Naive thymus-derived CD8-positive, alpha-beta T cell (primary cell): ENCODE measurements around the gene TACR2. TPM values are rescaled to one million over a fixed set of nuclear protein-coding genes. Genes with fewer than 3 reads are reported as not detected.
A peak's percentile ranks its signal among the peaks of the same experiment; 100 is the strongest.

Experiments used
- ATAC-seq, 2 donors: fragments of 150-1000 bp; cut with Tn5 transposase in 1 of 2; sonication (Bioruptor Pico), chemical (Tn5 transposase) in 1 of 2; 1 replicate in 1 of 2; 2 replicates in 1 of 2; pipeline ENCODE4 v1.10.0; 2021; ENCODE audit warnings: mild to moderate bottlenecking in 2 of 2, moderate library complexity in 2 of 2
- POLR2A ChIA-PET: fragments of 350-600 bp; sonication (Branson Sonifier 250); formaldehyde crosslinking; loops from one replicate; lab custom pipeline; 2021; ENCODE audit warnings: antibody characterized with exemption; lab: Charles Lee
- DNase-seq, 10 donors: peaks; one replicate each; pipeline versions ENCODE4 v3.0.0 to v3.0.0-alpha.2; 2020 to 2022
- H3K27ac Mint-ChIP-seq, 10 donors: one replicate each; pipeline ENCODE4 v1.8.0; 2020 to 2022; ENCODE audit warnings: mild to moderate bottlenecking in 10 of 10, mixed read lengths in 10 of 10, moderate library complexity in 4 of 10, inconsistent platforms in 1 of 10
- H3K27me3 Mint-ChIP-seq, 5 donors: one replicate each; pipeline ENCODE4 v1.8.0; 2021 to 2022; ENCODE audit warnings: mixed read lengths in 5 of 5
- H3K36me3 Mint-ChIP-seq, 3 donors: one replicate each; pipeline ENCODE4 v1.8.0; 2020 to 2022; ENCODE audit warnings: mixed read lengths in 3 of 3, mild to moderate bottlenecking in 2 of 3, inconsistent platforms in 1 of 3
- H3K4me1 Mint-ChIP-seq, 4 donors: one replicate each; pipeline ENCODE4 v1.8.0; 2021 to 2022; ENCODE audit warnings: mixed read lengths in 4 of 4
- H3K4me3 Mint-ChIP-seq, 10 donors: one replicate each; pipeline ENCODE4 v1.8.0; 2020 to 2022; ENCODE audit warnings: mild to moderate bottlenecking in 10 of 10, mixed read lengths in 10 of 10, moderate library complexity in 6 of 10, inconsistent platforms in 1 of 10
- H3K9me3 Mint-ChIP-seq, 9 donors: one replicate each; pipeline ENCODE4 v1.8.0; 2020 to 2022; ENCODE audit warnings: mixed read lengths in 9 of 9, mild to moderate bottlenecking in 3 of 9, inconsistent platforms in 1 of 9, moderate library complexity in 1 of 9
- polyA plus RNA-seq, 3 donors: library from polyadenylated mRNA; unstranded; fragments of 300-500 nt; fragmentation: Illumina TruSeq; gene quantifications; one replicate each; pipeline ENCODE4 v1.2.3, GENCODE V29; 2021
- total RNA-seq, 8 experiments: library from RNA in 2 of 8; stranded (reverse) in 2 of 8; gene quantifications; one replicate each; pipeline ENCODE4 v1.2.3 and lab custom pipeline; 2021 to 2026

Gene TACR2
- total and polyA plus RNA-seq, 5 experiments from 2014 or later = not detected

DNA sequence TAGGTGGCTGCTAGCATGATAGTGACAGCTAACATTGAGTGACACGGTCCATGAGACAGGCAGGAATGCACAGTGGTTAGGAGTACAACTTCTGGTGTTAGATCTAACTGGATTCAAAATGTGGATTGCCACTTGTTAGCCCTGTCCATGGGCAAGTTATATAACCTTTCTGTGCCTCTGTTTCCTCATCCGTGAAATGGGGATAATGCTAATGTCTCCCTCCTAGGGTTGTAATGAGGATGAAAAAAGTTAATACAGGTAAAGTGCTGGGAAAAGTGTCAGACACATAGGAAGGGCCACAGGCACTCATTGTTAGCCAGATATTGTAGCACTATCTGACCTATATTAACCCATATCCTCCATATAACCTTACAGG is 41.8 kb downstream of the TACR2 start:
- H3K36me3 Mint-ChIP-seq = peaks cover 17 to 81% (median 29%) of the 10 kb centered on the region in 3 donors
- H3K4me1 Mint-ChIP-seq = peaks cover 20 to 51% (median 33%) of the 10 kb centered on the region in 4 donors
- H3K9me3 Mint-ChIP-seq = no peaks in the 10 kb centered on the region
- POLR2A ChIA-PET = interaction anchor here (1.3 to 2.5 kb wide), 2 partner anchors 47 to 56 kb away, joined by 5 to 10 read pairs; no protein-coding TSS in a partner anchor
- no peaks in the 10 kb centered on the region for H3K27me3 Mint-ChIP-seq
- ATAC-seq (no peak), DNase-seq (no peak)
- peak overlapping the region in 2 of 10 donors; percentile 33 to 54 for H3K4me3 Mint-ChIP-seq
- H3K27ac Mint-ChIP-seq = peak overlapping the region; percentile 59 to 94 (median 88)

DNA sequence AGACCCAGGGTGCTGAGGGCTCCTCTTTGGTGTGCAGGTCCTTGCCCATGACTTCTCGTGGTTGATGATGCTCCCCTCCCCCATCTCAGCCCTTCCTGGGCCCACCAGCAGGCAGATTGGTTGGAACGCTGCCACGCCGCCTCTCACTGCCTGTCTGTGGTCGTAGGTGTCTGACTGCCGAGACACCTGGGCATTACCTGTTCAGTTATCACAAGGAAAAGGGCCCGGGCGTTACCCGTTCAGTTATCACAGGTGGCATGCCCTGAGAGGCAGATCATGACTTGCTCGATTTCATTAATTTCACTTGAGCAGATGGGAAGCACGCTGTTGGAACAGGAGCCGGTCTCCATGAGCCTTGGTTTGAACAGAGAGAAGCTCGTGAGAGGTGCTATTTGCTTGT is 42.5 kb downstream of the TACR2 start:
- H3K27ac Mint-ChIP-seq = peak overlapping the region; percentile 59 to 94 (median 88)
- peaks cover 20 to 81% (median 30%) of the 10 kb centered on the region in 3 donors for H3K36me3 Mint-ChIP-seq
- POLR2A ChIA-PET = interaction anchor here (2.5 kb wide), 1 partner anchor 55 kb away, joined by 10 read pairs; no protein-coding TSS in a partner anchor
- no peaks in the 10 kb centered on the region for H3K27me3 Mint-ChIP-seq
- no peaks in the 10 kb centered on the region for H3K9me3 Mint-ChIP-seq
- ATAC-seq (no peak), DNase-seq (peak in 1 of 10 donors; percentile 11)
- H3K4me1 Mint-ChIP-seq = peaks cover 20 to 53% (median 33%) of the 10 kb centered on the region in 4 donors
- peak overlapping the region in 6 of 10 donors; percentile 15 to 48 (median 30) for H3K4me3 Mint-ChIP-seq

DNA sequence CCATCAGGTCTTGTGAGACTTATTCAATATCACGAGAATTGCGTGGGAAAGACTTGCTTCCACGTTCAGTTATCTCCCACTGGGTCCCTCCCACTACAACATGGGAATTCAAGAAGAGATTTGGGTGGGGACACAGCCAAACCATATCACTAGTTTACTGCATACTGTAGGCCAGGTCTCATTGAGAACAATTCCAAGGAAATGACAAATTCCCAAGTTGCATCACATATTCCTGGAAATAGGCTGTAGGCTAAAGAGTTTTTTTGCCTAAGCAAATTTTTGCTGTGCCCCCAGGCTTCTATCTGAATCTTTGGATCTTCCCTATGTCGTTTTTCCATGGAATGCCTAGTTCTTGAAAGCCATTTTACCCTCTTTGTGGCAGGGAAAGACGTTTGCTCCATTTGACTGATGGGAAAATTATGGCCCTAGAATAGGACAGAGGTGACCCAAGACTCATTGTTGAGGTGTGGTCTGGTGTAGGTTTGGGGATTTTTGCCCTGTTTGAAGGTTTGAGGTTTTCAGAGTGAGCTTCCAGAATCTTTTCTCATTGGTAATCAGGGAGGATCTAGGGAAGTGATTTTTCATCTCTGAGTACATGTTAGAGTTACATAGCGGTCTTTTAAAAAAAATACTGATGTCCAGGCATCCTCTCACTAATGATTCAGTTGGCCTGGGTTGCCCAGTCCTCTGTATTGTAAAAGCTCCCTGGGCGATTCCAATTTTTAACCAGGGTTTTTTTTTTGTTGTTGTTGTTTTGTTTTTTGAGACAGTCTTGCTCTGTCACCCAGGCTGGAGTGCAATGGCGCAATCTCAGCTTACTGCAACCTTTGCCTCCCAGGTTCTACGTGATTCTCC is 44.4 kb downstream of the TACR2 start:
- DNase-seq (no peak), ATAC-seq (no peak)
- POLR2A ChIA-PET = interaction anchor here (0.7 to 1.2 kb wide), 2 partner anchors 54 to 129 kb away, joined by 3 read pairs; no protein-coding TSS in a partner anchor
- no peaks in the 10 kb centered on the region for H3K27me3 Mint-ChIP-seq
- peak overlapping the region in 7 of 10 donors; percentile 31 to 88 (median 69) for H3K27ac Mint-ChIP-seq
- no peaks in the 10 kb centered on the region for H3K9me3 Mint-ChIP-seq
- no peak overlapping the region for H3K4me3 Mint-ChIP-seq
- H3K4me1 Mint-ChIP-seq = peaks cover 20 to 52% (median 33%) of the 10 kb centered on the region in 4 donors
- peaks cover 9 to 76% (median 29%) of the 10 kb centered on the region in 3 donors for H3K36me3 Mint-ChIP-seq

DNA sequence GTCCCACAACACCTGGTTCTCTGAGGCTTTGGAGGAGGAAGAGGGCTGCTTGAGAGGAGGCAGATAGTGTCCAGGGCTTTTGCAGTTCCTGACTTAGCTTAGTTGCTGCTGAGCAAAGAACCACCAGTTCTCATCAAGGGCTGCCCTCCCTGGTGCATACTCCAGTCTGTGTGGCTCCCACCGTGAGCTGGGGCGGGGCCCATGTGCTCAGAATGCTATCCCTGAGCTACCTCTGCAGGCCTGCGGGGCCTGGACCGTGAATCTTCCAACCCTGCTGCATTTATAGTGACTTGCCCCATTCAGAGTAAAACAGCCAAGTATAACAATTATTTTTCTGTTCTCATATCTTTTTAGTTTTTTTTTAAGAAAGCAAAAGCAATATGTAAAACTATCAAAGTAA is 49.2 kb downstream of the TACR2 start:
- no peaks in the 10 kb centered on the region for H3K27me3 Mint-ChIP-seq
- no peak for ATAC-seq
- POLR2A ChIA-PET = interaction anchor here (1.1 kb wide), 1 partner anchor 49 kb away, joined by 3 read pairs; no protein-coding TSS in a partner anchor
- no peak overlapping the region for H3K4me3 Mint-ChIP-seq
- peaks cover 9 to 80% (median 28%) of the 10 kb centered on the region in 3 donors for H3K36me3 Mint-ChIP-seq
- H3K4me1 Mint-ChIP-seq = peaks cover 8 to 51% (median 21%) of the 10 kb centered on the region in 4 donors
- peak overlapping the region in 2 of 10 donors; percentile 12 to 17 for H3K27ac Mint-ChIP-seq
- H3K9me3 Mint-ChIP-seq = no peaks in the 10 kb centered on the region
- no peak for DNase-seq

DNA sequence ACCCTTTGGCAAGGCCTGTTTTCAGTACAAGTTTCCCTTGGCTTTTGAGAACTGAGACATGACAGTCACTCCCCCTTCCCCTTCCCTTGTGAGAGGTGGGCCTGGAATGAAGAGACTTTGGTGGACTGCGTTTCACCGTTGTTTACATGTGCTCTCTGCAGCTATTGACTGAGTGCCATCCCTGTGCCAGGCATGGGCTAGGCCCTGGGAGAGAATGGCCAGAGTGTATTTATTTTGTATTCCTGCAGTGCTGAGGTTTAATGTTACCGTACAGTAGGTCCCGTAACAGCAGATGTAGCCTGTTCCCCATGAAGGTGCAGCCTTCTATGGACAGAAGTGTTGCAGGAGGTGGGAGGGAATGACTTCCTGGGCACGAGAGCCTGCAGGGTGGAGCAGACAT is 50.0 kb downstream of the TACR2 start:
- Mint-ChIP-seq H3K27me3 (no peaks in the 10 kb centered on the region), H3K4me1 (peaks cover 8 to 50% (median 23%) of the 10 kb centered on the region in 4 donors), H3K9me3 (no peaks in the 10 kb centered on the region), H3K27ac (peak overlapping the region in 6 of 10 donors; percentile 17 to 60 (median 47)), H3K4me3 (no peak overlapping the region), H3K36me3 (peaks cover 9 to 75% (median 24%) of the 10 kb centered on the region in 3 donors)
- POLR2A ChIA-PET = no interaction called here
- DNase-seq (no peak), ATAC-seq (no peak)

DNA sequence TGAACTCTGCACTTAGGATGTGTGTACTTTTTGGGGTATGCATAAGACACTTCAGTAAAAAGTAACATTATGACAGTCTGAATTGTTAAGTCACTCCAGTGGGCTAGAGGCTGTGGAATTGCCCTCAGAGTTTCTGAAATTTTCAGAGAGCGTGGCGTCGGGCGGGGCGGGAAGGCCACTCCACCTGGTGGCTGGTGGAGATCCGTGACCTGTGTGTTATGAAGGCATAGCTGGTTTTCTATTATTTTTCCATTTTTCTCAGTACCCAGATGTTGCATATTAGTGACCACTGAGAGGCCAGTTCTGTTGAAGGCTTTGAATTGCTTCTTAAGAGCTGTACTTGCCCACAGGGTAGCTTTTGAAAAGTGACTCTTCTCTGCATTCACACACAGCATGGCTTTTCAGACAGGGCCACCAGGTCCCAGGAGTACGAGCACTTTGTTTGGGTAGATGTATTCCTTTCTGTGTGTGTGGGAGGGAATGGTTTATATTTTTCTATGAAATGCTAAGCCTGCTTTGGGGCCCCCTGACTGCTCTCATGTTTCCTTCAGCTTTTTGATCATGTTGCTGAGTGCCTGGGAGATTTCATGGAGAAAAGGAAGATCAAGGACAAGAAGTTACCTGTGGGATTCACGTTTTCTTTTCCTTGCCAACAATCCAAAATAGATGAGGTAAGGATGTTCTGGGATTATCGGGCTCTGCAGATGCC is 52.3 kb downstream of the TACR2 start:
- Mint-ChIP-seq H3K36me3 (peaks cover 4 to 58% (median 8%) of the 10 kb centered on the region in 3 donors), H3K4me3 (no peak overlapping the region), H3K9me3 (no peaks in the 10 kb centered on the region), H3K4me1 (peaks cover 19 to 63% (median 43%) of the 10 kb centered on the region in 4 donors), H3K27me3 (no peaks in the 10 kb centered on the region), H3K27ac (peak overlapping the region in 9 of 10 donors; percentile 32 to 93 (median 78))
- ATAC-seq (no peak), DNase-seq (no peak)
- POLR2A ChIA-PET = interaction anchor here (0.6 to 6.4 kb wide), 4 partner anchors 11 to 46 kb away, joined by 4 to 43 read pairs (median 4); no protein-coding TSS in a partner anchor

DNA sequence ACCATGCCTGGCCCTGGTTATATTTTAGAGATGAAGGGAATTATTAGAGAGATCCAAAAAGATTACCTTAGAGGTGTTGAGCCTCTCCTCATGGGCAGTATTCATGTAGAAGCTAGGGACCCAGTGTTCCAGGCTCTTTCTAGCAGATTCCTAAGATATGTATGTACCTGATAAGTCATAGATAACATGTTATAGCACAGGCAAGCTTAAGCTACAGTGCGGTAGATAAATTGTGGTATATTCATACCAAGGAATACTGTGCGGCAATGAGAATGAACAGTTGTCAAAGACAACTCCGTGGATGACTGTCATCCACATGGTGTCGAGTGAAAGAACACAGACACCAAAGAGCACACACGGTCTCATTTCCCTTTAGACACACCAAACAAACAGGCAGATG is 53.1 kb downstream of the TACR2 start:
- H3K27ac Mint-ChIP-seq = peak overlapping the region in 9 of 10 donors; percentile 58 to 93 (median 81)
- no peaks in the 10 kb centered on the region for H3K27me3 Mint-ChIP-seq
- H3K36me3 Mint-ChIP-seq = peaks cover 0 to 51% (median 5%) of the 10 kb centered on the region in 3 donors
- POLR2A ChIA-PET = interaction anchor here (6.4 kb wide), 1 partner anchor 45 kb away, joined by 43 read pairs; no protein-coding TSS in a partner anchor
- H3K4me1 Mint-ChIP-seq = peaks cover 24 to 67% (median 50%) of the 10 kb centered on the region in 4 donors
- no peaks in the 10 kb centered on the region for H3K9me3 Mint-ChIP-seq
- ATAC-seq (no peak), DNase-seq (no peak)
- H3K4me3 Mint-ChIP-seq = no peak overlapping the region

DNA sequence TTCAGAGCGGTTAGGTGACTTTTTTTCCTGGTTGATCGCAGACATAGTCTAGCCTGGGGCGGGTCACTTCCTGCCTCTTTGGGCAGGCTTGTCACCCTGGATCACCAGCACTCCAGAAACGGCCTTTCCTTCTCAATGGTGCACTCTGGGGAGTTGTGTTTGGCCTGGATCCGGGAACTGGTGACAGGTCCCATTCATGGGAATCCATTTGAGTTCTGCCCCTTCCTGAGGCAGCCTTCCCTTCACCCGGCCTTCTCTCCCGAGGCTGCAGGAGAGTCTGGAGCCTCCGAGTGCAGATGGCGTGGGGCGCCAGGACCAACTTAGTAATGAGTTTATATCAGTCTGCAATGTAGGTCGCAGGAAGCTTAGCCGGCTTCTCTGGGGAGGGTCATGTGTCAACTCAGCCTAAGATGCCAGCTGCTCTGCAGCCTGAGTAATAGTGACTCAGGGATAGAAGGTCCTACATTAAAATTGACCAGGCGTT is 54.2 kb downstream of the TACR2 start:
- peak overlapping the region in 7 of 10 donors; percentile 33 to 72 (median 53) for H3K4me3 Mint-ChIP-seq
- peak in 2 of 10 donors; percentile 17 to 21 for DNase-seq
- H3K27ac Mint-ChIP-seq = peak overlapping the region; percentile 71 to 93 (median 80)
- peak; percentile 24 to 29 for ATAC-seq
- no peaks in the 10 kb centered on the region for H3K27me3 Mint-ChIP-seq
- POLR2A ChIA-PET = interaction anchor here (0.6 to 6.4 kb wide), 9 partner anchors 11 to 66 kb away, joined by 3 to 43 read pairs (median 4); no protein-coding TSS in a partner anchor
- no peaks in the 10 kb centered on the region for H3K9me3 Mint-ChIP-seq
- peaks cover 0 to 44% (median 5%) of the 10 kb centered on the region in 3 donors for H3K36me3 Mint-ChIP-seq
- H3K4me1 Mint-ChIP-seq = peaks cover 26 to 75% (median 61%) of the 10 kb centered on the region in 4 donors

DNA sequence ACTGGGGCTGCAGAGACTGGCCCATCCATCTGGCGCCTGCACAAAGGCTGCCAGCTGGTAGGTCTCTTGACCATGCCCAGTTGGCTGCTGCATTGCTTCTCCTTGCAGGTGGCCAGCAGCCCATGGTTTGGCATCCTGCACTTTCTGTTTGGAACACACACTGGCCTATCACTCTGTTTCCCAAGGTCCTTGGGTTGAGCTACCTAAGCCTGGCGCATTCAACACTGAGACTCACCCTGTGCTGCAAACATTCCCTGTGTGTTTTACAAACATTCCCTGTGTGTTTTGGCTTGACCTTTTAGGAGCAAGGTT is 55.5 kb downstream of the TACR2 start:
- POLR2A ChIA-PET = interaction anchor here (1.0 to 6.4 kb wide), 5 partner anchors 10 to 51 kb away, joined by 3 to 43 read pairs (median 6); no protein-coding TSS in a partner anchor

DNA sequence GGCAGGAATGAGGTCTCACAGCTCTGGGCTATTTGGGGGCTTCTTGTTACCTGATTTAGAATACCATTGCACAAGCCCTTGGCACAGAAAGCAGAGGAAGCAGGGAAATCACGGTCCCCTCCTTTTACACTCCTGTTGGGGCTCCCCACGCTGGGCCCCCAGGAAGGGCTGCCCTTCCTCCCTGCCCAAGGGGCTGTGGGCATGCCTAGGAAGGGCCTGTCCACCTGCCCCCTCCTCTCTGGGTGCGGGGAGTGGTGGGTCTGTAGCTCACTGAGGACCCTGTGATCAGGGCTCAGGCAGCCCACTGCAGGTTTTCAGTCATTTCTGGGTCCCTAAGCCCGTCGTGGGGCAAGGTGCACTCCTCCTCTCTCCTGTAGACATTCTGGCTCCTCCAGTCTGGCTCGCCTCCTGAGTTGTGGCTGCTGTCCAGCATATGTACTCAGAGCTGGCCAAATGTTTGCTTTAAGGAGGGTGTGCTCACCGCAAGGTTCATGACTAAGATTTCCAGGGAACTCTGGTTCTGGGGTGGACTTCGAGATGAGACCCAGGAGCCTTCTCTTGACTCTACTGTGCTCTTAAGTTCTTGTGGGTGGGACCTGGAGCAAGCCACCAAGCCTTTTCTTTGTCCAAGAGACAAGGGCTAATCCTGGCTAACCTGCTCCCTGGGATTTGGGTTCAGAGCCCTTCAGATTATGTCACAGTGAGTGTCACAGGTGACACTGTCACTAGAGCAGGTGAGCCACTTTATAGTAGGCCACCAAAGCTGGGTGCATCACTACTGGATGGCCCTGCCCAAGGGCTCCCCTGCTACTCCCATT is 56.0 kb downstream of the TACR2 start:
- ATAC-seq = no peak
- Mint-ChIP-seq H3K27ac (peak overlapping the region; percentile 75 to 97 (median 92)), H3K4me3 (peak overlapping the region; percentile 45 to 84 (median 64)), H3K4me1 (peaks cover 26 to 79% (median 63%) of the 10 kb centered on the region in 4 donors), H3K36me3 (peaks cover 0 to 31% (median 5%) of the 10 kb centered on the region in 3 donors), H3K27me3 (no peaks in the 10 kb centered on the region), H3K9me3 (no peaks in the 10 kb centered on the region)
- no peak for DNase-seq
- POLR2A ChIA-PET = interaction anchor here (1.0 to 6.4 kb wide), 4 partner anchors 11 to 50 kb away, joined by 3 to 43 read pairs (median 6); no protein-coding TSS in a partner anchor

More for the DNA sequence above, 55.5 kb downstream of the TACR2 start:
- Mint-ChIP-seq H3K27me3 (no peaks in the 10 kb centered on the region), H3K36me3 (peaks cover 0 to 36% (median 5%) of the 10 kb centered on the region in 3 donors), H3K4me1 (peaks cover 26 to 74% (median 63%) of the 10 kb centered on the region in 4 donors), H3K9me3 (no peaks in the 10 kb centered on the region), H3K4me3 (peak overlapping the region in 7 of 10 donors; percentile 28 to 72 (median 59)), H3K27ac (peak overlapping the region; percentile 65 to 92 (median 86))
- ATAC-seq (no peak), DNase-seq (no peak)

DNA sequence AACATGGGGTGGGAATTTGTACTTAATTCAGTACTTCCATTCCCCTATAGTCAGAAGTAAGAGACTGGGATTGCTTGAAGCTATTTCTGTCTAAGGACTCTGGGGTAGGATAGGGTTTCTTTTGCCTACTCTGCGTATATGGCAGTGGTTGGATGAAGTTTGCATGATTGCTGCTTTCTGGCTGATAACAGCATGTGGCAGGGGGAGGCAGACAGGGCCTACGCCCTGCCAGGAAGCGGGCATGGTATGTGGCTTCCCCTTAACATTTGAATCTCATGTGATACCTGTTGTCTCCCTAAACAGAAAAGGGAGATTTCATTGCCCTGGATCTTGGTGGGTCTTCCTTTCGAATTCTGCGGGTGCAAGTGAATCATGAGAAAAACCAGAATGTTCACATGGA is 57.1 kb downstream of the TACR2 start:
- Mint-ChIP-seq H3K9me3 (no peaks in the 10 kb centered on the region), H3K36me3 (peaks cover 0 to 24% (median 3%) of the 10 kb centered on the region in 3 donors)
- ATAC-seq = peak; percentile 94 to 95

More for the DNA sequence above, 57.1 kb downstream of the TACR2 start:
- DNase-seq = peak in 8 of 10 donors; percentile 38 to 73 (median 53)
- H3K27me3 Mint-ChIP-seq = no peaks in the 10 kb centered on the region
- H3K27ac Mint-ChIP-seq = peak overlapping the region; percentile 58 to 97 (median 92)
- POLR2A ChIA-PET = interaction anchor here (1.7 to 6.4 kb wide), 2 partner anchors 15 to 41 kb away, joined by 12 to 43 read pairs; no protein-coding TSS in a partner anchor
- H3K4me1 Mint-ChIP-seq = peaks cover 28 to 78% (median 64%) of the 10 kb centered on the region in 4 donors
- H3K4me3 Mint-ChIP-seq = peak overlapping the region; percentile 39 to 84 (median 64)
